HepG2 (cell line): Measurements from ENCODE around the gene NFKBIA. TPM values are rescaled to one million over a fixed set of nuclear protein-coding genes. Genes with fewer than 3 reads are reported as not detected.

Experiments used
- BRCA1 ChIP-seq: sonication (generic); formaldehyde crosslinking; IDR thresholded peaks from 2 replicates; pipeline ENCODE4 v1.4.0; 2020; ENCODE audit warnings: missing genetic modification reagents
- CAMTA2 ChIP-seq: sonication (generic); formaldehyde crosslinking; IDR thresholded peaks from 2 replicates; pipeline ENCODE4 v1.4.0; 2020; ENCODE audit warnings: mild to moderate bottlenecking, missing genetic modification reagents, borderline replicate concordance
- FOXK2 ChIP-seq: fragments of 450-650 bp; IDR thresholded peaks from 2 replicates; pipeline ENCODE4 v1.6.1; 2016
- FOXP1 ChIP-seq, 2 experiments: fragments of 450-650 bp in 1 of 2; IDR thresholded peaks; 2 replicates each; pipeline ENCODE4 v1.6.1; 2017 to 2018; ENCODE audit warnings: antibody characterized with exemption in 1 of 2
- LCORL ChIP-seq, 2 experiments: fragments of 450-650 bp in 1 of 2; sonication (generic) in 1 of 2; formaldehyde crosslinking in 1 of 2; IDR thresholded peaks; 2 replicates each; pipeline versions ENCODE4 v1.5.0 to v1.6.1; 2017 to 2020; ENCODE audit warnings: antibody characterized with exemption in 1 of 2, missing genetic modification reagents in 1 of 2
- MED1 ChIP-seq: sonication (generic); formaldehyde crosslinking; IDR thresholded peaks from 2 replicates; pipeline ENCODE4 v1.4.0; 2020; ENCODE audit warnings: missing genetic modification reagents
- MTA1 ChIP-seq: sonication (generic); formaldehyde crosslinking; IDR thresholded peaks from 2 replicates; pipeline ENCODE4 v1.4.0; 2020; ENCODE audit warnings: missing genetic modification reagents, mild to moderate bottlenecking, borderline replicate concordance
- NR2F6 ChIP-seq, 2 experiments: IDR thresholded peaks; 2 replicates each; pipeline ENCODE4 v1.6.1; 2016; ENCODE audit warnings: antibody characterized with exemption in 1 of 2, mild to moderate bottlenecking in 1 of 2
- RCOR2 ChIP-seq: IDR thresholded peaks from 2 replicates; pipeline ENCODE4 v1.6.1; 2016; ENCODE audit warnings: missing biosample characterization, missing genetic modification reagents
- ZBTB38 ChIP-seq: sonication (generic); formaldehyde crosslinking; IDR thresholded peaks from 2 replicates; pipeline ENCODE4 v1.5.1; 2020; ENCODE audit warnings: mild to moderate bottlenecking, missing genetic modification reagents
- ZMYM3 ChIP-seq: sonication (generic); formaldehyde crosslinking; IDR thresholded peaks from 2 replicates; pipeline ENCODE4 v1.5.1; 2020; ENCODE audit warnings: mild to moderate bottlenecking, missing genetic modification reagents
- ZMYM4 ChIP-seq: sonication (generic); formaldehyde crosslinking; IDR thresholded peaks from 2 replicates; pipeline ENCODE4 v1.8.1; 2023; ENCODE audit warnings: mild to moderate bottlenecking, missing genetic modification reagents
- ZNF543 ChIP-seq: sonication (generic); formaldehyde crosslinking; IDR thresholded peaks from 2 replicates; pipeline ENCODE4 v1.4.0; 2020; ENCODE audit warnings: mild to moderate bottlenecking, missing genetic modification reagents
- ZNF775 ChIP-seq: sonication (generic); formaldehyde crosslinking; IDR thresholded peaks from 2 replicates; pipeline ENCODE4 v1.4.0; 2020; ENCODE audit warnings: missing genetic modification reagents, mild to moderate bottlenecking, moderate library complexity, borderline replicate concordance
- polyA plus RNA-seq, 8 experiments: library from polyadenylated mRNA; depleted of rRNA in 3 of 8; stranded (reverse) in 7 of 8; unstranded in 1 of 8; fragments of >200 nt; fragmentation: Illumina TruSeq in 4 of 8; extraction: Trizol in 4 of 8; gene quantifications; 2 replicates each; pipeline versions ENCODE4 v1.2.1 to v1.2.3, GENCODE V29; 2011 to 2016; ENCODE audit warnings: low read depth in 4 of 8, missing spikeins in 1 of 8, mixed read lengths in 1 of 8; ENCODE audit not compliant: insufficient read depth in 1 of 8
- total RNA-seq, 5 experiments: library from RNA; depleted of rRNA; stranded (reverse); fragments of >200 nt; fragmentation: Illumina TruSeq; extraction: Trizol; gene quantifications; 2 replicates each; pipeline ENCODE4 v1.2.3, GENCODE V29; 2016; ENCODE audit warnings: low read depth in 1 of 5
- TF ChIP-seq, protein P1 (sequence below): sonication (generic); formaldehyde crosslinking; IDR thresholded peaks from 2 replicates; pipeline ENCODE4 v1.5.1; 2020; ENCODE audit warnings: missing genetic modification reagents, mild to moderate bottlenecking, borderline replicate concordance
- TF ChIP-seq, protein P2 (sequence below): sonication (generic); formaldehyde crosslinking; IDR thresholded peaks from 2 replicates; pipeline ENCODE4 v1.4.0; 2020; ENCODE audit warnings: missing genetic modification reagents
- TF ChIP-seq, protein P3 (sequence below): IDR thresholded peaks from 2 replicates; pipeline ENCODE4 v1.6.1; 2016; ENCODE audit warnings: mild to moderate bottlenecking
- TF ChIP-seq, protein P4 (sequence below): sonication (generic); formaldehyde crosslinking; conservative IDR thresholded peaks from 2 replicates; pipeline ENCODE4 v1.4.0; 2020; ENCODE audit warnings: missing genetic modification reagents
- TF ChIP-seq, protein P5 (sequence below), 2 experiments: sonication (generic) in 1 of 2; formaldehyde crosslinking in 1 of 2; IDR thresholded peaks; 2 replicates each; pipeline versions ENCODE4 v1.4.0 to v1.6.1; 2018 to 2020; ENCODE audit warnings: missing genetic modification reagents in 2 of 2, borderline replicate concordance in 1 of 2, low read depth in 1 of 2, mild to moderate bottlenecking in 1 of 2, missing biosample characterization in 1 of 2

Gene NFKBIA
- total and polyA plus RNA-seq, 2 of the 13 experiments (the other 11 are each of a cell fraction or from before 2014, with no cell fraction given) = 197 to 319 TPM

DNA sequence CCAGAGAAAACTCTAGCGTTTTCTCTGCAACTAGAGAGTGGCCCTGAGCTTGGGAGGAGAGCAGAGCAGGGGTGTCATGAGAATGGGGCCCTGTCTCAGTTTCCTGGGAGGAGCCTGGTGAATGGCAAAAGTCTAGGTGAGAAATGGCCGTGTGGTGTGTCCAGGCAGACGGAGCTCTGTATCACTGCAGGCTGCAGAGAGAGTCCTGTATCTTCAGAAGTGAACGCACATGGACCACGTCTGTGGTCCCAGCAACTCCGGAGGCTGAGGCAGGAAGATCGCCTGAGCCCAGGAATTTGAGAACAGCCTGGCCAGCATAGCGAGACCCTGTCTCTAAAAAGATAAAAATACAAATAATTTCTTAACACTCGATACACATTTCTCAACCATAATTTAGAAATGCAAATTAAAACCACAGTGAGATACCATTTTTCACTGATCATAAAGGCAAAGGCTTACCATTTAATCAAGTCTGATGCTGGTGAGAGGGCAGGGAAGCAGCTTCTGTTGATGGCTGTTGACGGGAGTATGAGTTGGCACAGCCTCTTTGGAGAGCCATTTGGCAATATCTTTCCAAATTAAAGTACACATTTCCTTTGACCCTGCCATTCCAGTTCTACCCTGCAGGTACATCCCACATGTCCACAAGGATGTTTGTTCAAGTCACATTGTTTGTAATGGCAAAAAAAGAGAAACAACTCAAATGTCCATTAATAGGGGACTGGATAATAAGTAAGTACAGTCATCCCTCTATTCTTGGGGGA is 51.0 kb downstream of the NFKBIA start (continued):
- TF ChIP-seq, protein P1, sequence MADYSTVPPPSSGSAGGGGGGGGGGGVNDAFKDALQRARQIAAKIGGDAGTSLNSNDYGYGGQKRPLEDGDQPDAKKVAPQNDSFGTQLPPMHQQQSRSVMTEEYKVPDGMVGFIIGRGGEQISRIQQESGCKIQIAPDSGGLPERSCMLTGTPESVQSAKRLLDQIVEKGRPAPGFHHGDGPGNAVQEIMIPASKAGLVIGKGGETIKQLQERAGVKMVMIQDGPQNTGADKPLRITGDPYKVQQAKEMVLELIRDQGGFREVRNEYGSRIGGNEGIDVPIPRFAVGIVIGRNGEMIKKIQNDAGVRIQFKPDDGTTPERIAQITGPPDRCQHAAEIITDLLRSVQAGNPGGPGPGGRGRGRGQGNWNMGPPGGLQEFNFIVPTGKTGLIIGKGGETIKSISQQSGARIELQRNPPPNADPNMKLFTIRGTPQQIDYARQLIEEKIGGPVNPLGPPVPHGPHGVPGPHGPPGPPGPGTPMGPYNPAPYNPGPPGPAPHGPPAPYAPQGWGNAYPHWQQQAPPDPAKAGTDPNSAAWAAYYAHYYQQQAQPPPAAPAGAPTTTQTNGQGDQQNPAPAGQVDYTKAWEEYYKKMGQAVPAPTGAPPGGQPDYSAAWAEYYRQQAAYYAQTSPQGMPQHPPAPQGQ (CRISPR knock-in tag) = 0 out of 2 replicates have a peak, but pooled peaks have one; percentile 31
- TF ChIP-seq, protein P2, sequence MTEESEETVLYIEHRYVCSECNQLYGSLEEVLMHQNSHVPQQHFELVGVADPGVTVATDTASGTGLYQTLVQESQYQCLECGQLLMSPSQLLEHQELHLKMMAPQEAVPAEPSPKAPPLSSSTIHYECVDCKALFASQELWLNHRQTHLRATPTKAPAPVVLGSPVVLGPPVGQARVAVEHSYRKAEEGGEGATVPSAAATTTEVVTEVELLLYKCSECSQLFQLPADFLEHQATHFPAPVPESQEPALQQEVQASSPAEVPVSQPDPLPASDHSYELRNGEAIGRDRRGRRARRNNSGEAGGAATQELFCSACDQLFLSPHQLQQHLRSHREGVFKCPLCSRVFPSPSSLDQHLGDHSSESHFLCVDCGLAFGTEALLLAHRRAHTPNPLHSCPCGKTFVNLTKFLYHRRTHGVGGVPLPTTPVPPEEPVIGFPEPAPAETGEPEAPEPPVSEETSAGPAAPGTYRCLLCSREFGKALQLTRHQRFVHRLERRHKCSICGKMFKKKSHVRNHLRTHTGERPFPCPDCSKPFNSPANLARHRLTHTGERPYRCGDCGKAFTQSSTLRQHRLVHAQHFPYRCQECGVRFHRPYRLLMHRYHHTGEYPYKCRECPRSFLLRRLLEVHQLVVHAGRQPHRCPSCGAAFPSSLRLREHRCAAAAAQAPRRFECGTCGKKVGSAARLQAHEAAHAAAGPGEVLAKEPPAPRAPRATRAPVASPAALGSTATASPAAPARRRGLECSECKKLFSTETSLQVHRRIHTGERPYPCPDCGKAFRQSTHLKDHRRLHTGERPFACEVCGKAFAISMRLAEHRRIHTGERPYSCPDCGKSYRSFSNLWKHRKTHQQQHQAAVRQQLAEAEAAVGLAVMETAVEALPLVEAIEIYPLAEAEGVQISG (CRISPR knock-in tag) = peak; percentile 26; the same call in 1 of the 2 replicates
- TF ChIP-seq ZNF543 (peak; percentile 86), NR2F6 (IDR thresholded peaks at IDR 0.05) (peak; percentile 67), NR2F6 (CRISPR knock-in tag; IDR thresholded peaks at IDR 0.05) (peak; percentile 86), RCOR2 (CRISPR knock-in tag) (peak; percentile 42; the same call in 1 of the 2 replicates), ZMYM3 (CRISPR knock-in tag) (no peak), LCORL (IDR thresholded peaks at IDR 0.05) (no peak), LCORL (CRISPR knock-in tag; IDR thresholded peaks at IDR 0.05) (peak; percentile 94), FOXK2 (peak; percentile 45; the same call in 1 of the 2 replicates), FOXP1 (IDR thresholded peaks at IDR 0.05) (no peak), FOXP1 (CRISPR knock-in tag; IDR thresholded peaks at IDR 0.05) (peak; percentile 81; the same call in 1 of the 2 replicates), MED1 (CRISPR knock-in tag) (peak; percentile 68), ZMYM4 (CRISPR knock-in tag) (0 out of 2 replicates have a peak, but pooled peaks have one; percentile 18), ZNF775 (CRISPR knock-in tag) (0 out of 2 replicates have a peak, but pooled peaks have one; percentile 63), ZBTB38 (CRISPR knock-in tag) (peak; percentile 52; the same call in 1 of the 2 replicates), CAMTA2 (CRISPR knock-in tag) (no peak), BRCA1 (CRISPR knock-in tag) (no peak), MTA1 (CRISPR knock-in tag) (no peak)
- TF ChIP-seq, protein P3, sequence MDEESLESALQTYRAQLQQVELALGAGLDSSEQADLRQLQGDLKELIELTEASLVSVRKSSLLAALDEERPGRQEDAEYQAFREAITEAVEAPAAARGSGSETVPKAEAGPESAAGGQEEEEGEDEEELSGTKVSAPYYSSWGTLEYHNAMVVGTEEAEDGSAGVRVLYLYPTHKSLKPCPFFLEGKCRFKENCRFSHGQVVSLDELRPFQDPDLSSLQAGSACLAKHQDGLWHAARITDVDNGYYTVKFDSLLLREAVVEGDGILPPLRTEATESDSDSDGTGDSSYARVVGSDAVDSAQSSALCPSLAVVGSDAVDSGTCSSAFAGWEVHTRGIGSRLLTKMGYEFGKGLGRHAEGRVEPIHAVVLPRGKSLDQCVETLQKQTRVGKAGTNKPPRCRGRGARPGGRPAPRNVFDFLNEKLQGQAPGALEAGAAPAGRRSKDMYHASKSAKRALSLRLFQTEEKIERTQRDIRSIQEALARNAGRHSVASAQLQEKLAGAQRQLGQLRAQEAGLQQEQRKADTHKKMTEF = peak; percentile 75
- TF ChIP-seq, protein P4, sequence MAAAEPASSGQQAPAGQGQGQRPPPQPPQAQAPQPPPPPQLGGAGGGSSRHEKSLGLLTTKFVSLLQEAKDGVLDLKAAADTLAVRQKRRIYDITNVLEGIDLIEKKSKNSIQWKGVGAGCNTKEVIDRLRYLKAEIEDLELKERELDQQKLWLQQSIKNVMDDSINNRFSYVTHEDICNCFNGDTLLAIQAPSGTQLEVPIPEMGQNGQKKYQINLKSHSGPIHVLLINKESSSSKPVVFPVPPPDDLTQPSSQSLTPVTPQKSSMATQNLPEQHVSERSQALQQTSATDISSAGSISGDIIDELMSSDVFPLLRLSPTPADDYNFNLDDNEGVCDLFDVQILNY (CRISPR knock-in tag) = 0 out of 2 replicates have a peak, but pooled peaks have one; percentile 25
- TF ChIP-seq, protein P5, sequence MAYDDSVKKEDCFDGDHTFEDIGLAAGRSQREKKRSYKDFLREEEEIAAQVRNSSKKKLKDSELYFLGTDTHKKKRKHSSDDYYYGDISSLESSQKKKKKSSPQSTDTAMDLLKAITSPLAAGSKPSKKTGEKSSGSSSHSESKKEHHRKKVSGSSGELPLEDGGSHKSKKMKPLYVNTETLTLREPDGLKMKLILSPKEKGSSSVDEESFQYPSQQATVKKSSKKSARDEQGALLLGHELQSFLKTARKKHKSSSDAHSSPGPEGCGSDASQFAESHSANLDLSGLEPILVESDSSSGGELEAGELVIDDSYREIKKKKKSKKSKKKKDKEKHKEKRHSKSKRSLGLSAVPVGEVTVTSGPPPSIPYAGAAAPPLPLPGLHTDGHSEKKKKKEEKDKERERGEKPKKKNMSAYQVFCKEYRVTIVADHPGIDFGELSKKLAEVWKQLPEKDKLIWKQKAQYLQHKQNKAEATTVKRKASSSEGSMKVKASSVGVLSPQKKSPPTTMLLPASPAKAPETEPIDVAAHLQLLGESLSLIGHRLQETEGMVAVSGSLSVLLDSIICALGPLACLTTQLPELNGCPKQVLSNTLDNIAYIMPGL (CRISPR knock-in tag; IDR thresholded peaks at IDR 0.05; ENCODE audit: borderline replicate concordance in 1 of 2, low read depth in 1 of 2) = peak in 1 of 2 experiments; percentile 41; a peak in 1 of 4 replicates
